ENCODE measurements around the gene GDF9.

GDF9 gene

GRCh38 chr5:132839426-132840301, 26.6 kb downstream of the GDF9 start:
- TF ChIP-seq SPI1 (IDR thresholded peaks at IDR 0.05; ENCODE audit: borderline replicate concordance, low read depth): no peak
- no peak for TF ChIP-seq GABPA (IDR thresholded peaks at IDR 0.05; ENCODE audit: low read depth)
- TF ChIP-seq, protein P1, sequence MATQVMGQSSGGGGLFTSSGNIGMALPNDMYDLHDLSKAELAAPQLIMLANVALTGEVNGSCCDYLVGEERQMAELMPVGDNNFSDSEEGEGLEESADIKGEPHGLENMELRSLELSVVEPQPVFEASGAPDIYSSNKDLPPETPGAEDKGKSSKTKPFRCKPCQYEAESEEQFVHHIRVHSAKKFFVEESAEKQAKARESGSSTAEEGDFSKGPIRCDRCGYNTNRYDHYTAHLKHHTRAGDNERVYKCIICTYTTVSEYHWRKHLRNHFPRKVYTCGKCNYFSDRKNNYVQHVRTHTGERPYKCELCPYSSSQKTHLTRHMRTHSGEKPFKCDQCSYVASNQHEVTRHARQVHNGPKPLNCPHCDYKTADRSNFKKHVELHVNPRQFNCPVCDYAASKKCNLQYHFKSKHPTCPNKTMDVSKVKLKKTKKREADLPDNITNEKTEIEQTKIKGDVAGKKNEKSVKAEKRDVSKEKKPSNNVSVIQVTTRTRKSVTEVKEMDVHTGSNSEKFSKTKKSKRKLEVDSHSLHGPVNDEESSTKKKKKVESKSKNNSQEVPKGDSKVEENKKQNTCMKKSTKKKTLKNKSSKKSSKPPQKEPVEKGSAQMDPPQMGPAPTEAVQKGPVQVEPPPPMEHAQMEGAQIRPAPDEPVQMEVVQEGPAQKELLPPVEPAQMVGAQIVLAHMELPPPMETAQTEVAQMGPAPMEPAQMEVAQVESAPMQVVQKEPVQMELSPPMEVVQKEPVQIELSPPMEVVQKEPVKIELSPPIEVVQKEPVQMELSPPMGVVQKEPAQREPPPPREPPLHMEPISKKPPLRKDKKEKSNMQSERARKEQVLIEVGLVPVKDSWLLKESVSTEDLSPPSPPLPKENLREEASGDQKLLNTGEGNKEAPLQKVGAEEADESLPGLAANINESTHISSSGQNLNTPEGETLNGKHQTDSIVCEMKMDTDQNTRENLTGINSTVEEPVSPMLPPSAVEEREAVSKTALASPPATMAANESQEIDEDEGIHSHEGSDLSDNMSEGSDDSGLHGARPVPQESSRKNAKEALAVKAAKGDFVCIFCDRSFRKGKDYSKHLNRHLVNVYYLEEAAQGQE (IDR thresholded peaks at IDR 0.05; ENCODE audit: insufficient replicate concordance, low read depth): no peak
- TF ChIP-seq CTCF (IDR thresholded peaks at IDR 0.05; ENCODE audit: insufficient read depth, low read length): no peak
- no peak for TF ChIP-seq POLR2AphosphoS5 (IDR thresholded peaks at IDR 0.05; ENCODE audit: low read depth)
- H3K27ac ChIP-seq (replicated peaks): no peak overlapping the region
- no peaks in the 10 kb centered on the region for H3K27me3 ChIP-seq (ENCODE audit: insufficient read depth, poor library complexity, severe bottlenecking)
- DNase-seq (ENCODE audit: low read depth in 1 of 2, low spot score in 1 of 2): no peak
- H3K4me3 ChIP-seq (replicated peaks; ENCODE audit: insufficient read depth, low read length): no peak overlapping the region

DNA sequence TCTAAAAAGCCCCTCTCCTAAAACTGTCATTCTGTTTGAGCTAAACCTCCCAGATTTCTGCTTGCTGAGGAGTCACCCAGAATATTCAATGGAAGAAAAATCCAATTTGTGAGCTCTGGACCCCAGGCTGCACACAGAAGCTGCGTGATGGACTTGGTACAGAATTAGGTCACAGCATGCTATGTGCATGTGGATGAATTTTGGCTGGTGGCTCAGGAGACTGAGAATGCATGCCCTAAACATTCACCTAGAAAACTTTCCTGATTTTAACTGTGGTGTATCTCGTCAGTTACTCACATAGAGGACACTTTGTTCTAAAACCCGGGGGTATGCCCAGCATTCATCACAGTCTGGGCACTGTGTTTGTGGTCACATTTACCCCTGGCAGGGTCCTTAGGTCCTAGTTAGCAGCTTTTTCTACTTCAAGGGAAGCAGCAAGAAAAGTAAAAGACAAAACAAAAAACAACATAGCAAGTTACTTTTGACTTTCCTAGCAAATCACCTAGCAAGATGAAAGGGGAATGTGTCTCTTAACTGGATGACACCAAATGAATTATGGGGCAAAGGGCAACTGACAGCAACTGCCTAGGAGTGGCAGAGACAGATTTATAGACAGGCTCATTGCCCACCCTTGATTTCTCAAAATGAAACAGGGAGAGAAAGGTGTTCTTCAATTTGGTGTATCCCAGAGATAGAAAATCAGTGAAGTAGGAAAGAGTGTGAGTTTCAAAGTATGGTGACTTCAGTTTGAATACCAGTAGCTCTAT, 27.6 kb downstream of the GDF9 start:
- Histone ChIP-seq H3K4me3 (replicated peaks; ENCODE audit: insufficient read depth, low read length) (no peak overlapping the region), H3K27me3 (ENCODE audit: insufficient read depth, poor library complexity, severe bottlenecking) (no peaks in the 10 kb centered on the region), H3K27ac (replicated peaks) (no peak overlapping the region)
- DNase-seq (ENCODE audit: low read depth in 1 of 2, low spot score in 1 of 2): no peak
- TF ChIP-seq GABPA (IDR thresholded peaks at IDR 0.05; ENCODE audit: low read depth): no peak
- TF ChIP-seq, protein P1 (IDR thresholded peaks at IDR 0.05; ENCODE audit: insufficient replicate concordance, low read depth): no peak
- TF ChIP-seq POLR2AphosphoS5 (IDR thresholded peaks at IDR 0.05; ENCODE audit: low read depth): no peak

- no peak for TF ChIP-seq CTCF (IDR thresholded peaks at IDR 0.05; ENCODE audit: insufficient read depth, low read length)
- Histone ChIP-seq H3K27me3 (ENCODE audit: insufficient read depth, poor library complexity, severe bottlenecking) (no peaks in the 10 kb centered on the region), H3K4me3 (replicated peaks; ENCODE audit: insufficient read depth, low read length) (no peak overlapping the region), H3K27ac (replicated peaks) (no peak overlapping the region)
- DNase-seq (ENCODE audit: low read depth in 1 of 2, low spot score in 1 of 2): no peak
Measured at GRCh38 chr5:132837868-132838267, 28.4 kb downstream of the GDF9 start.

DNA sequence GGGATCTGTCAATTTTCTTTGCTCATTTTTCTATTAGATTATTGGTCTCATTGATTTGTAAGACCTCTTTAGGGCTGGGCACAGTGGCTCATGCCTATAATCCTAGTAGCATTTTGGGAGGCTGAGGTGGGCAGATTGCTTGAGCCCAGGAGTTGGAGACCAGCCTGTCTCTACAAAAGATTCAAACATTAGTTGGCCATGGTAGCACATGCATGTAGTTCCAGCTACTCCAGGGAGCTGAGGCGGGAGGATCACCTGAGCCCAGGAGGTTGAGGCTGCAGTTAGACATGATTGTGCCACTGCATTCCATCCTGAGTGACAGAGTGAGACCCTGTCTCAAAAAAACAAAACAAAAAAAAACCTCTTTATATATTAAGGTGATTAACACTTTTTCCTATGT, 29.4 kb downstream of the GDF9 start:
- Histone ChIP-seq H3K27me3 (ENCODE audit: insufficient read depth, poor library complexity, severe bottlenecking) (no peaks in the 10 kb centered on the region), H3K27ac (replicated peaks) (no peak overlapping the region), H3K4me3 (replicated peaks; ENCODE audit: insufficient read depth, low read length) (no peak overlapping the region)
- TF ChIP-seq CTCF (IDR thresholded peaks at IDR 0.05; ENCODE audit: insufficient read depth, low read length): no peak
- TF ChIP-seq GABPA (IDR thresholded peaks at IDR 0.05; ENCODE audit: low read depth): no peak
- TF ChIP-seq POLR2AphosphoS5 (IDR thresholded peaks at IDR 0.05; ENCODE audit: low read depth): no peak
- TF ChIP-seq SPI1 (IDR thresholded peaks at IDR 0.05; ENCODE audit: borderline replicate concordance, low read depth): no peak
- TF ChIP-seq, protein P1 (IDR thresholded peaks at IDR 0.05; ENCODE audit: insufficient replicate concordance, low read depth): no peak
- no peak for DNase-seq (ENCODE audit: low read depth in 1 of 2, low spot score in 1 of 2)
